Stimulated activated CD8-positive, alpha-beta memory T cell treated with anti-CD3 and anti-CD28 coated beads, Interleukin-4, amount 100 ng/mL, for 48 hours (primary cell): ENCODE results near the gene AMDHD1.

Experiments
- DNase-seq: peaks from one replicate; pipeline ENCODE4 v3.0.0-alpha.2; 2020

The AMDHD1 gene, protein sequence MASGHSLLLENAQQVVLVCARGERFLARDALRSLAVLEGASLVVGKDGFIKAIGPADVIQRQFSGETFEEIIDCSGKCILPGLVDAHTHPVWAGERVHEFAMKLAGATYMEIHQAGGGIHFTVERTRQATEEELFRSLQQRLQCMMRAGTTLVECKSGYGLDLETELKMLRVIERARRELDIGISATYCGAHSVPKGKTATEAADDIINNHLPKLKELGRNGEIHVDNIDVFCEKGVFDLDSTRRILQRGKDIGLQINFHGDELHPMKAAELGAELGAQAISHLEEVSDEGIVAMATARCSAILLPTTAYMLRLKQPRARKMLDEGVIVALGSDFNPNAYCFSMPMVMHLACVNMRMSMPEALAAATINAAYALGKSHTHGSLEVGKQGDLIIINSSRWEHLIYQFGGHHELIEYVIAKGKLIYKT

GRCh38 chr12:95943330-95943842, at the start of gene AMDHD1:
Gene AMDHD1, plus strand, starts transcription at chr12:95943331. Its CDS starts 68 bp downstream, at chr12:95943399.
- DNase-seq: peak; percentile 70

GRCh38 chr12:95896846-95897245, 46.3 kb upstream of the AMDHD1 start:
- no peak for DNase-seq

DNA sequence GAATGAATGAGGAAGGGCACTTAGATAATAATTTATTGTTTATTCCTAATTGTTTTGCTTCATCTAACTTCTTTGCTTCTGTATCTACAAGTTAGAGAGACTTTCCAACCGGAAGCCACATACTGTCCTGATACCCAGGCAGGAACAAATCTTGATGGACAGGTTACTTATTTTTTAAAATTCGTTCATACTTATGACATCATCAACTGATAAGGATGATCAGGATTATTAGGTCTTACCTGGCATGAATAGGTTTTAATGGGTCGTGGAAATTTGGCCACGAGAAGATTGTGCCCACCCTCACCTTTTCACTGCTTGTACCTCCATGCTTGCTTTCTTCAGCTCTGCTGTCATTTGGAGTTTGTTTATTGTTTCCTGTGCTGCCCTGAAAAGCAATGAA, 45.0 kb upstream of the AMDHD1 start:
- DNase-seq: no peak

- DNase-seq: no peak
Measured at GRCh38 chr12:95908573-95908972, 34.6 kb upstream of the AMDHD1 start.

DNA sequence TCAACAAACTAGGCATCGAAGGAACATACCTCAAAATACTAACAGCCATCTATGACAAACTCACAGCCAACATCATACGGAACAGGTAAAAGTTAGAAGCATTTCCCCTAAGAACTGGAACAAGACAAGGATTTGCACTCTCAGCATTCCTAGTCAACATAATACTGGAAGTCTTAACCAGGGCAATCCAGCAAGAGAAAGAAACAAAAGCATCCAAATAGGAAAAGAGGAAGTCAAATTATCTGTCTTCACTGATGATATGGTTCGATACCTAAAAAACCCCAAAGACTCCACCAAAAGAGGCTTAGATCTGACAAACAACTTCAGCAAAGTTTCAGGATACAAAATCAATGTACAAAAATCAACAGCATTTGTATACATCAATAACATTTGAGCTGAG, 33.3 kb upstream of the AMDHD1 start:
- no peak for DNase-seq

GRCh38 chr12:95918194-95918993, 24.7 kb upstream of the AMDHD1 start:
- DNase-seq: peak; percentile 41

DNA sequence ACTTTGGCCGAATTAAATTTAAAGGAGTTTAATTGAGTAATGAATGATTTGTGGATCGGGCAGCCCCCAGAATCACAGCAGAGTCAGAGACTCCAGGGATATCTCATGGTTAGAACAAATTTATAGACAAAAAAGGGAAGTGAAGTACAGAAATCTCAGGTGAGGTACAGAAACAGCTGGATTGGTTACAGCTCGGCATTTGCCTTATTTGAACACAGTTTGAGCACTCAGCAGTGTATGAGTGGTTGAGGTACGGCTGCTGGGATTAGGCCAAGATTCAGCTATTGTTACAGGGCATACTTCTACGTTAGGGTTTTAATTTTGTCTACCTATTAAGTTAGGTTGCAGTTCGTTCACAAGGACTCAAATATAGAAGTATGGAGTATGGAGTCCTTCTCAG, 24.0 kb upstream of the AMDHD1 start:
- DNase-seq: no peak

- no peak for DNase-seq
Measured at GRCh38 chr12:95922231-95922630, 20.9 kb upstream of the AMDHD1 start.

DNA sequence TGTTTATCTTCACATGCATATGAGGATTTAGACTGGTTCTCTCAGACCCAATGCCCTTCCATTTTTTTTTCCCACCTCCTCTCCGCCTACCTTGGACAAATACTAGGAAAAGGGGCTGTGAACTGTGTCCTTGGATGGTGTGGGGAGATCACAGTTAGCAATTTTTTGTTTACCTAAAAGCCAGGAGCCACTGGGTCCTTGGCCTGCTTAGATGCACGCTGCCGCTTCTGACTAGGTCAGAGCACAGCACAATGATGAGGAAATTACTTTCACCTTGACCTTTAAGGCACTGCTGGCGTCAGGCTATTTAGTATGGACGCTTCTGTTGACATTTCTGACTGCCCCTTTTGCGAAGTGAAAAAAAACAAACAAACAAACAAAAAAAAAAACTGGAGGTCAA, 2.6 kb upstream of the AMDHD1 start:
- no peak for DNase-seq

DNA sequence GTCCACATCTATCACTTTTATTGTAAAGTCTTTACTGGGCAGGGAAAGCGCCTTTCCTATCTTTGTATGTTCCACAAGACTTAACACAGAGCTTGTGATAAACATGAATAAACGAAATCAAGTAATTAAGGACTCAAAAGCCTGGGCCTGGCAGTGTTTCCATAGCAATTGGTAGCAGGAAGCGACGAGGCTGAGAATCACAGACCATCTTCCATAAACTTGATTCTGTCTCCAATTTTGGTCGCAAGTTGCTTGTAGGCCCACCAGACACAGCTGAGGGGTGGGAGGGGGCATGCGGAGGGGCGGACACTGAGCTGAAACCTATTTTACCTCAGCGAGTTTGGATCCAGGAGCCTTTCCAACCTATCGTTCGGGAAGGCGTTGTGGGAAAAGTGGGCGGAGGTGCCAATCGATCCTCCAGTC, 1.0 kb upstream of the AMDHD1 start:
- no peak for DNase-seq

DNA sequence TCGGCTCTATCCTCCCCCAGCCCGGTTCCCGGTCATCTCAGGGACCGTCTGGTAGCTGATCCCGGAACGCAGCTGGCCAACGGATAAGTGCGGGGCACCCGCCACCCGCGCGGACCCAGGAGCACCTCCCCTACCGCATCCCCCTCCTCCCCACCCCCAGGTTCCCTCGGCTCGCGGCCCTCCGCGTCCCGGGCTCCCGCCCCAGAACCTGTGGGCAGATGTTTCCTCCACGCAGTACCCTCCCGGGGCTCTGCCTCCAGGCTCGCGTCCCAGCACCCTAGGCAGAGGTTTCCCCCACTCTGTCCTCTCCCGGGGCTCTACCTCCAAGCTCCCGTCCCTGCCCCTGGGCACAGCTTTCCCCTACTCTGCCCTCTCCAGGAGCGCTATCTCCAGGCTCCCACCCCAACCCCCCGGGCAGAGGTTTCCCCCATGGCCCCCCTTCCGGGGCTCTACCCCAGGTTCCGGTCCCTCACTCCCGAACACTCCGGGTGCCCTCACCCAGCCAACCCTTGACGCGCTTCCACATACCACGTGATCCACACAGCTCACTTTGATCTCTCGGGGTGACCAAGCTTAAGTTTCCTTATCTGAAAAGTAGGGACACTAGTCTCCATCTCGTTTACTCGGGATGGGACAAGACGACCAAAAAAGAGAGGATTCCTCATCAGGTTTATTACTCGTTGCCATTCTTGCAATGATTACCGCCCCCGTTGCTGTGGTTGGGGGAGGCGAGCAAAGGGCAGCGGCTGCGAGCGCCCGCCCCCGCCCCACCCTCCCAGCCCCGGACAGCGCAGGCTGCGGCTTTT, 404 bp upstream of the AMDHD1 start, which contains the start of gene CCDC38:
Gene CCDC38, minus strand, starts transcription at position 91 of the 806 bp plus-strand sequence. CDS start 6,105 bp downstream, outside the sequence.
- peak; percentile 86 for DNase-seq

- DNase-seq: no peak
Measured at GRCh38 chr12:95944108-95944704, 1.1 kb downstream of the AMDHD1 start.

DNA sequence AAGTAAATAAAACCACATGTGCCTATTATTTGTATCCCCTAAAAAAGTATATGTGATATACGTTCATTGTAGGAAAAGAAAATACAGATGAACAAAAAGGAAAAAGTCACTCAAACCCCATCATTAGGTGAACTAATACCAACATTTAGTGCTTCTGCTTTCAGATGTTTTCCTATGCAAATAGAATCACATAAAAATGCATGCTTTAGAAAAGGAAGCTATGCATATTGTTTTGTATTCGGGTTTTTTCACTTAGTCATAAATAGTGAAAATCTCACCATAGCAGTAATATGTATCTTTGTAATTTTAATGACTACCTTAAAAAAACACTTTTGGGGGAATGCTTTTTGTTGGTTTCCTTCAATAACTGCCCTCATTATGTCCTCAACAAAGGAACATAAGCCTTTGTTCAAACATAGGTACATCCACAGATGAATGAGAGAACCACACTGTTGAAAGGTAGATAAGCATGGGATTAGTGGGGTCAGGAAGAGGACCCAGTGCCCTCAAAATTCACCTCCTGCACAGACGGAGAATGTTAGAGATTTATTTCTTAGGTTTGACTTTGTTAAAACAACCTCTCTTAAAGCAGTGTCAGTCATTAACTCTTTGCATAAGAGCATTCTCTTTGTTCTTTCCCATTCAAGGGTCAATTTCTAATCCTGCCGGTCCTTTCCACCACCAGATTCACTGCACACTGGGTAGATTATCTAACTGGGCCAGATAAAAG, 6.5 kb downstream of the AMDHD1 start:
- no peak for DNase-seq

DNA sequence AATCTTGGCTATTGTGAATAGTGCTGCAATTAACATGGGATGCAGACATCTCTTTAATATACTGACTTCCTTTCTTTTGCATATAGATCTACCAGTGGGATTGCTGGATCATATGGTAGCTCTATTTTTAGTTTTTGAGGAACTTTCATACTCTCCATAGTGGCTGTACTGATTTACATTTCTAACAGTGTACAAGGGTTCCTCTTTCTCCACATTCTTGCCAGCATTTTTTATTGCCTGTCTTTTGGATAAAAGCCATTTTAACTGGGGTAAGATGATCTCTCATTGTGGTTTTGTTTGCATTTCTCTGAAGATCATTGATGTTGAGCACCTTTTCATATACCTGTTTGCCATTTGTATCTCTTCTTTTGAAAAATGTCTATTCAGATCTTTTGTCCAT, 8.4 kb downstream of the AMDHD1 start:
- DNase-seq: no peak

GRCh38 chr12:95953000-95953399, 9.9 kb downstream of the AMDHD1 start:
- DNase-seq: no peak

DNA sequence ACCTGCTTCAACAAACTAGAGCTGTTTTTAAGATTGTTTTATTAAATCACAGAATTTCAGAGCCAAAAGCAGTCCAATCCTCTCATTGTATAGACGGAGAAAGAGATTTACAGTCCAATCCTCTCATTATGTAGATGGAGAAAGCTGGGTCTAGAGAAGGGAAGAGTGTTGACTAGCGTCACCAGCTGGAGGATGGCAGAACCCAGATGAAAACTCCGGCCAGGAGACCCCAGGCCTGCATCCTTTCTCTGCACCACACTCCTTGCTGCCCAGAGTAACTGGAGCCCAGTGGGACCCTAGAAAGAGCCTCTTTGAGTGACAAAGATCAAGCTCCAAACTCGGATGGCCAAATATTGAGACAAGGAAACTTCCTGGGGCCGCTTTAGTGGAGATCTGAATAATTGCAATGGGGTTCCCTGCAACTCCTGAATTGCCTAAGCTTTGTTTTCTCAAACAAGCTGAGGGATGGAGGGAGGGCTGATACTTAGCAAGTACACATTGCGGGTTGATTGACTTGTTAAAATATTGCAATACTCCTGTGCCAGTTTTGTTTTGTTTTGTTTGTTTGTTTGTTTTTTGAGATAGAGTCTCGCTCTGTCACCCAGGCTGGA, 12.5 kb downstream of the AMDHD1 start:
- no peak for DNase-seq

DNA sequence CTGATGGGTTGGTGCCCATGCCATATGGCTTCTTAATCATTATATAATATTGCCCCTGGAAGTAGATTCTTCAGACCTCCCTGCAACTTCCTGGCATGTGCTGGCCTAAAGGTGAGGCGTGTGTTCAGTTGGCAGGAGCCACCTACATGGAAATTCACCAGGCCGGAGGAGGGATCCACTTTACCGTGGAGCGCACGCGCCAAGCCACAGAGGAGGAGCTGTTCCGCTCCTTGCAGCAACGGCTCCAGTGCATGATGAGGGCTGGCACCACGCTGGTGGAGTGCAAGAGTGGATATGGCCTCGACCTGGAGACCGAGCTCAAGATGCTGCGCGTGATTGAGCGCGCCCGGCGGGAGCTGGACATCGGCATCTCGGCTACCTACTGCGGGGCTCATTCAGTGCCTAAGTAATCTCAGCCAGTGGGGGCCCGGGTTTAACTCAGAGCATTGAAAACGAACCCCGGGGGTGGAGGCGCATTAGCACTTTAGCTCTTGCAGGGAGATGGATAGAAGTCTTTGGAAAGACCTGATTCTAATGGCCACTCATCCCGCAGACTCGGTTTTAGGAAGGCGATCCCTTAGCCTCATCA, 13.5 kb downstream of the AMDHD1 start:
- no peak for DNase-seq

- no peak for DNase-seq
Measured at GRCh38 chr12:95959107-95959506, 16.0 kb downstream of the AMDHD1 start.

- DNase-seq: no peak
Measured at GRCh38 chr12:95960241-95960640, 17.1 kb downstream of the AMDHD1 start.

- no peak for DNase-seq
Measured at GRCh38 chr12:95962222-95962621, 19.1 kb downstream of the AMDHD1 start.

- DNase-seq: no peak
Measured at GRCh38 chr12:95963096-95963495, 20.0 kb downstream of the AMDHD1 start.
